Measurements from ENCODE around the gene U2AF2. TPM values are rescaled to one million over a fixed set of nuclear protein-coding genes. Genes with fewer than 3 reads are reported as not detected.
A peak's percentile ranks its signal among the peaks of the same experiment; 100 is the strongest.

U2AF2 gene
- total and polyA plus RNA-seq, 2 of the 8 experiments (the other 6 are each of a cell fraction or from before 2014, with no cell fraction given) = 162 to 252 TPM

- POLR2A ChIA-PET (ENCODE audit: partially characterized antibody) = interaction anchor here (0.6 to 9.2 kb wide), 19 partner anchors 9 to 494 kb away, joined by 3 to 96 read pairs (median 4); partner anchors contain the start of genes FIZ1, NAT14, UBE2S and ZNF628
- H2BK20ac ChIP-seq (ENCODE audit: low read length) = no peak within 1 kb of the TSS
- peaks cover 4 to 21% of the 10 kb centered on the region in 2 experiments; a peak in 3 of 4 replicates for H3K79me2 ChIP-seq (ENCODE audit: control insufficient read depth in 1 of 2, insufficient read depth in 2 of 2, low read length in 2 of 2)
- H3K4me1 ChIP-seq (replicated peaks in 1 of 4; ENCODE audit: control insufficient read depth in 3 of 4, insufficient read depth in 4 of 4, low read length in 3 of 4) = peaks cover 0 to 17% (median 8%) of the 10 kb centered on the region in 4 experiments; a peak in 6 of 7 replicates
- H3K4me3 ChIP-seq (ENCODE audit: extremely low read depth in 1 of 4, insufficient read depth in 2 of 4, low read depth in 3 of 4, low read length in 4 of 4) = peak within 1 kb of the TSS; percentile 72 to 85 (median 78)
- H3K9ac ChIP-seq (replicated peaks in 1 of 4; ENCODE audit: extremely low read depth in 1 of 4, low read depth in 3 of 4, low read length in 3 of 4) = peak within 1 kb of the TSS in 3 of 4 experiments; percentile 55 to 66 (median 60); a peak in 6 of 7 replicates
- H3K79me1 ChIP-seq (ENCODE audit: low read depth, low read length) = peaks cover 13% of the 10 kb centered on the region
- no peak for FAIRE-seq
- H3K9me3 ChIP-seq (ENCODE audit: insufficient read depth in 2 of 2, low read depth in 1 of 2, low read length in 1 of 2) = no peaks in the 10 kb centered on the region
- peak within 1 kb of the TSS; percentile 27 for H3K14ac ChIP-seq (ENCODE audit: insufficient read length)
- peak within 1 kb of the TSS; percentile 80 for H3K56ac ChIP-seq (replicated peaks; ENCODE audit: insufficient read length, low read depth, low read length)
- CTCF ChIA-PET (ENCODE audit: partially characterized antibody) = interaction anchor here (0.9 to 6.9 kb wide), 6 partner anchors 11 to 700 kb away, joined by 4 to 56 read pairs (median 5); partner anchors contain the start of gene ZNF865
- 0 out of 2 replicates have a peak within 1 kb of the TSS, but pooled peaks have one; percentile 58 for H3K27ac ChIP-seq (ENCODE audit: low read depth, low read length)
- H2BK15ac ChIP-seq (ENCODE audit: low read length) = no peak within 1 kb of the TSS
- WGBS, 2 experiments (ENCODE audit: extremely low coverage in 1 of 2, insufficient coverage in 1 of 2, insufficient read length in 1 of 2, insufficient replicate concordance in 2 of 2, low coverage in 1 of 2, low lambda C conversion rate in 2 of 2, missing lambda C conversion rate in 1 of 2) = 2% methylated on average over 43 of the region's 87 CpGs; no CpG with 5 or more reads in 1 of the 2 experiments
- DNase-seq (ENCODE audit: low read depth in 1 of 2, low spot score in 2 of 2) = peak in 1 of 2 experiments; percentile 89
- H4K91ac ChIP-seq (replicated peaks; ENCODE audit: insufficient read length, low read length) = peak within 1 kb of the TSS; percentile 54
- H2BK120ac ChIP-seq (replicated peaks; ENCODE audit: low read depth, low read length) = no peak within 1 kb of the TSS
- H3K36me3 ChIP-seq (ENCODE audit: control insufficient read depth in 2 of 4, insufficient read depth in 4 of 4, low read length in 3 of 4) = peaks cover 7 to 13% (median 11%) of the 10 kb centered on the region in 4 experiments
- peak within 1 kb of the TSS; percentile 83; the same call in 1 of the 2 replicates for H2BK5ac ChIP-seq (ENCODE audit: low read depth, low read length)
- H3K4me2 ChIP-seq (ENCODE audit: insufficient read depth in 1 of 2, low read depth in 2 of 2, low read length in 2 of 2) = peak within 1 kb of the TSS; percentile 78 to 81
- H2BK12ac ChIP-seq (ENCODE audit: low read depth, low read length) = no peak within 1 kb of the TSS
- peak within 1 kb of the TSS; percentile 63 for H4K8ac ChIP-seq (ENCODE audit: extremely low read depth, insufficient read depth, low read length)
- H2AK5ac ChIP-seq (ENCODE audit: low read depth, low read length) = no peak within 1 kb of the TSS
- peaks cover 18% of the 10 kb centered on the region for H3K23me2 ChIP-seq (ENCODE audit: low read depth, low read length)
- no peaks in the 10 kb centered on the region for H3K27me3 ChIP-seq (replicated peaks in 1 of 4; ENCODE audit: control insufficient read depth in 3 of 4, extremely low read depth in 1 of 4, insufficient read depth in 3 of 4, low read length in 3 of 4)
- peak within 1 kb of the TSS; percentile 74 for H3K4ac ChIP-seq (replicated peaks; ENCODE audit: insufficient read length, low read depth, low read length)
- H3K23ac ChIP-seq (ENCODE audit: insufficient read length) = no peak within 1 kb of the TSS
- peak within 1 kb of the TSS; percentile 87 for H3K18ac ChIP-seq (ENCODE audit: extremely low read depth, low read length)
- H4K5ac ChIP-seq (ENCODE audit: insufficient read length, low read depth, low read length) = peak within 1 kb of the TSS; percentile 70
- no peak within 1 kb of the TSS; the same call in 1 of the 2 replicates for H2AFZ ChIP-seq (ENCODE audit: low read length)
- peaks cover 0 to 4% of the 10 kb centered on the region in 2 experiments for H4K20me1 ChIP-seq (replicated peaks in 1 of 2; ENCODE audit: control insufficient read depth in 1 of 2, insufficient read depth in 2 of 2, low read length in 2 of 2)
- peak in 1 of 2 experiments; percentile 50; a peak in 1 of 3 replicates for TF ChIP-seq POLR2A (IDR thresholded peaks at IDR 0.05; ENCODE audit: control extremely low read depth in 1 of 2, low read depth in 2 of 2, low read length in 2 of 2)
- 0 out of 2 replicates have a peak, but pooled peaks have one; percentile 59 for TF ChIP-seq KDM1A (IDR thresholded peaks at IDR 0.05; ENCODE audit: borderline replicate concordance, low read length)
- peak; percentile 95 for TF ChIP-seq BACH1 (IDR thresholded peaks at IDR 0.05; ENCODE audit: low read length)
- TF ChIP-seq YY1 (IDR thresholded peaks at IDR 0.05; ENCODE audit: low read depth, low read length) = peak; percentile 61; the same call in 1 of the 2 replicates
- peak; percentile 70 for TF ChIP-seq CTBP2 (IDR thresholded peaks at IDR 0.05; ENCODE audit: borderline replicate concordance, insufficient read depth, insufficient read length, low read length)
- no peak for TF ChIP-seq EZH2 (IDR thresholded peaks at IDR 0.05; ENCODE audit: low read depth, low read length, severe bottlenecking)
- no peak for TF ChIP-seq RXRA (IDR thresholded peaks at IDR 0.05; ENCODE audit: insufficient read depth, low read depth, low read length)
- TF ChIP-seq NRF1 (IDR thresholded peaks at IDR 0.05; ENCODE audit: low read depth, low read length) = no peak
- peak; percentile 74; the same call in 1 of the 2 replicates for TF ChIP-seq EGR1 (IDR thresholded peaks at IDR 0.05; ENCODE audit: borderline replicate concordance, low read depth, low read length)
- no peak for TF ChIP-seq CEBPB (IDR thresholded peaks at IDR 0.05; ENCODE audit: low read depth, low read length)
- TF ChIP-seq RFX5 (IDR thresholded peaks at IDR 0.05; ENCODE audit: borderline replicate concordance, low read depth, low read length) = no peak
These were observed 6.9 kb upstream of the U2AF2 start, which contains the start of gene CCDC106 for GRCh38 chr19:55647732-55648584. Gene CCDC106 (plus strand): TSS chr19:55648212. CDS start chr19:55649047, 835 bp downstream.

Data from H1 (cell line).